HPDE6-E6E7 (cell line): ENCODE measurements around the gene TUBGCP5.

Source experiments
- DNase-seq: peaks from one replicate; pipeline ENCODE4 v3.0.0; 2011; ENCODE audit warnings: missing footprints; ENCODE audit errors: extremely low spot score

TUBGCP5 gene

GRCh38 chr15:22978691-22979237, 60.6 kb downstream of the TUBGCP5 start:
- DNase-seq = no peak

GRCh38 chr15:22974745-22975144, 64.6 kb downstream of the TUBGCP5 start:
- DNase-seq = no peak

- DNase-seq = no peak
Measured at GRCh38 chr15:22973987-22974386, 65.4 kb downstream of the TUBGCP5 start.

- DNase-seq = no peak
Measured at GRCh38 chr15:22973286-22973685, 66.1 kb downstream of the TUBGCP5 start.

GRCh38 chr15:22969489-22969888, 69.9 kb downstream of the TUBGCP5 start:
- no peak for DNase-seq

GRCh38 chr15:22968366-22968765, 71.0 kb downstream of the TUBGCP5 start:
- no peak for DNase-seq

- DNase-seq = no peak
Measured at GRCh38 chr15:22967084-22967770, 72.1 kb downstream of the TUBGCP5 start.

GRCh38 chr15:22966321-22967083, 72.9 kb downstream of the TUBGCP5 start:
- DNase-seq = no peak

- no peak for DNase-seq
Measured at GRCh38 chr15:22963641-22964040, 75.7 kb downstream of the TUBGCP5 start.

- DNase-seq = no peak
Measured at GRCh38 chr15:22962611-22963010, 76.8 kb downstream of the TUBGCP5 start.

- no peak for DNase-seq
Measured at GRCh38 chr15:22961762-22962161, 77.6 kb downstream of the TUBGCP5 start.

- no peak for DNase-seq
Measured at GRCh38 chr15:22960556-22960955, 78.8 kb downstream of the TUBGCP5 start.

GRCh38 chr15:22960126-22960525, 79.2 kb downstream of the TUBGCP5 start:
- no peak for DNase-seq

GRCh38 chr15:22959321-22960101, 79.9 kb downstream of the TUBGCP5 start:
- no peak for DNase-seq

GRCh38 chr15:22958487-22959280, 80.7 kb downstream of the TUBGCP5 start:
- no peak for DNase-seq

- no peak for DNase-seq
Measured at GRCh38 chr15:22956978-22957260, 82.5 kb downstream of the TUBGCP5 start.

GRCh38 chr15:22956257-22956977, 83.0 kb downstream of the TUBGCP5 start:
- no peak for DNase-seq

GRCh38 chr15:22955544-22956119, 83.7 kb downstream of the TUBGCP5 start:
- no peak for DNase-seq

- no peak for DNase-seq
Measured at GRCh38 chr15:22954798-22955543, 84.4 kb downstream of the TUBGCP5 start.

GRCh38 chr15:22954326-22954725, 85.0 kb downstream of the TUBGCP5 start:
- no peak for DNase-seq
